ENCODE measurements around the gene IKBKG.
A peak's percentile ranks its signal among the peaks of the same experiment; 100 is the strongest.
"Not testable (repeated sequence)": the region's sequence is repeated elsewhere in the genome, so short reads cannot be mapped to it uniquely, and the experiment has no call there.

The IKBKG gene

GRCh38 chrX:154547245-154548027 is at the start of gene IKBKG:
IKBKG (plus strand) TSS chrX:154547620; CDS start chrX:154552003, 4,383 bp downstream.
- DNase-seq (ENCODE audit: low read depth in 3 of 3, low spot score in 1 of 3), result peak; percentile 71 to 79 (median 75)

- not testable (repeated sequence) for DNase-seq (ENCODE audit: low read depth in 3 of 3, low spot score in 1 of 3)
Observed at GRCh38 chrX:154501423-154501822, 46.0 kb upstream of the IKBKG start.

- no peak for DNase-seq (ENCODE audit: low read depth in 3 of 3, low spot score in 1 of 3)
Observed at GRCh38 chrX:154502098-154502497, 45.3 kb upstream of the IKBKG start.

- DNase-seq (ENCODE audit: low read depth in 3 of 3, low spot score in 1 of 3), result no peak
Observed at GRCh38 chrX:154502989-154503388, 44.4 kb upstream of the IKBKG start.

GRCh38 chrX:154505734-154506133 is 41.7 kb upstream of the IKBKG start:
- DNase-seq (ENCODE audit: low read depth in 3 of 3, low spot score in 1 of 3), result no peak

GRCh38 chrX:154506483-154507332 is 40.7 kb upstream of the IKBKG start:
- no peak for DNase-seq (ENCODE audit: low read depth in 3 of 3, low spot score in 1 of 3)

- DNase-seq (ENCODE audit: low read depth in 3 of 3, low spot score in 1 of 3), result no peak
Observed at GRCh38 chrX:154507673-154508383, 39.6 kb upstream of the IKBKG start.

- DNase-seq (ENCODE audit: low read depth in 3 of 3, low spot score in 1 of 3), result no peak
Observed at GRCh38 chrX:154508384-154508745, 39.1 kb upstream of the IKBKG start.

GRCh38 chrX:154509455-154509854 is 38.0 kb upstream of the IKBKG start:
- DNase-seq (ENCODE audit: low read depth in 3 of 3, low spot score in 1 of 3), result no peak

GRCh38 chrX:154511761-154512160 is 35.7 kb upstream of the IKBKG start:
- no peak for DNase-seq (ENCODE audit: low read depth in 3 of 3, low spot score in 1 of 3)

GRCh38 chrX:154512879-154513553 is 34.4 kb upstream of the IKBKG start:
- DNase-seq (ENCODE audit: low read depth in 3 of 3, low spot score in 1 of 3), result no peak

GRCh38 chrX:154513716-154514115 is 33.7 kb upstream of the IKBKG start:
- no peak for DNase-seq (ENCODE audit: low read depth in 3 of 3, low spot score in 1 of 3)

GRCh38 chrX:154515090-154515965 is 32.1 kb upstream of the IKBKG start:
- DNase-seq (ENCODE audit: low read depth in 3 of 3, low spot score in 1 of 3), result no peak

- peak; percentile 80 to 87 (median 84) for DNase-seq (ENCODE audit: low read depth in 3 of 3, low spot score in 1 of 3)
Observed at GRCh38 chrX:154515966-154516655, 31.3 kb upstream of the IKBKG start, which contains the start of gene FAM3A. FAM3A (minus strand) TSS chrX:154516232; CDS start chrX:154515772, 460 bp downstream.

- no peak for DNase-seq (ENCODE audit: low read depth in 3 of 3, low spot score in 1 of 3)
Observed at GRCh38 chrX:154516656-154517100, 30.7 kb upstream of the IKBKG start.

- DNase-seq (ENCODE audit: low read depth in 3 of 3, low spot score in 1 of 3), result no peak
Observed at GRCh38 chrX:154517101-154517781, 30.2 kb upstream of the IKBKG start.

GRCh38 chrX:154519389-154519788 is 28.0 kb upstream of the IKBKG start:
- DNase-seq (ENCODE audit: low read depth in 3 of 3, low spot score in 1 of 3), result no peak

GRCh38 chrX:154525606-154526490 is 21.6 kb upstream of the IKBKG start:
- no peak for DNase-seq (ENCODE audit: low read depth in 3 of 3, low spot score in 1 of 3)
